ENCODE data around the gene GJB5. TPM values are rescaled to one million over a fixed set of nuclear protein-coding genes. Genes with fewer than 3 reads are reported as not detected.

Gene GJB5
- total and polyA plus RNA-seq, 2 donors (not counting 1 experiment from before 2014, with no cell fraction given), result not detected

GRCh38 chr1:34800214-34800613, 45.4 kb downstream of the GJB5 start:
- Histone ChIP-seq H3K4me1 (ENCODE audit: control insufficient read depth in 2 of 2, insufficient read depth in 2 of 2, low read length in 2 of 2) (no peaks in the 10 kb centered on the region), H3K27me3 (replicated peaks in 1 of 4; ENCODE audit: control extremely low read depth in 1 of 4, control insufficient read depth in 3 of 4, insufficient read depth in 4 of 4, low read length in 3 of 4) (peaks cover 0 to 6% (median 0%) of the 10 kb centered on the region in 4 experiments), H4K20me1 (ENCODE audit: control insufficient read depth, insufficient read depth, low read length, poor library complexity, severe bottlenecking) (no peaks in the 10 kb centered on the region), H3K9ac (ENCODE audit: low read length) (no peak overlapping the region), H3K36me3 (replicated peaks in 1 of 2; ENCODE audit: control extremely low read depth in 1 of 2, control insufficient read depth in 1 of 2, extremely low read depth in 1 of 2, insufficient read depth in 2 of 2, low read length in 1 of 2) (no peaks in the 10 kb centered on the region), H3K4me2 (replicated peaks; ENCODE audit: low read depth, low read length, poor library complexity, severe bottlenecking) (no peak overlapping the region), H3K9me3 (ENCODE audit: control extremely low read depth in 1 of 3, control insufficient read depth in 2 of 3, insufficient read depth in 1 of 3, low read length in 2 of 3) (peaks cover 0 to 3% (median 0%) of the 10 kb centered on the region in 3 donors), H3K79me2 (ENCODE audit: control insufficient read depth, insufficient read depth, low read length) (no peaks in the 10 kb centered on the region), H3K4me3 (ENCODE audit: control extremely low read depth in 1 of 5, extremely low read depth in 1 of 5, insufficient read depth in 1 of 5, low read depth in 2 of 5, low read length in 4 of 5) (no peak overlapping the region), H3K27ac (ENCODE audit: low read length in 2 of 2) (no peak overlapping the region), H2AFZ (ENCODE audit: insufficient read depth, low read depth, low read length, poor library complexity, severe bottlenecking) (no peak overlapping the region)
- ChIA-PET POLR2A (no interaction called here), CTCF (no interaction called here)
- no peak for TF ChIP-seq EZH2 (IDR thresholded peaks at IDR 0.05; ENCODE audit: borderline replicate concordance, insufficient read depth, low read depth, low read length, poor library complexity, severe bottlenecking)
- TF ChIP-seq CTCF (IDR thresholded peaks at IDR 0.05), result no peak
- Mint-ChIP-seq H3K9me3 (ENCODE audit: insufficient read depth) (no peaks in the 10 kb centered on the region), H3K4me3 (no peak overlapping the region), H3K27me3 (peaks cover 7% of the 10 kb centered on the region), H3K4me1 (peaks cover 6% of the 10 kb centered on the region), H3K27ac (no peak overlapping the region)
- DNase-seq, result no peak
- ATAC-seq (ENCODE audit: low read depth), result no peak
- no CpG with 5 or more reads among the region's 6 CpGs for WGBS (ENCODE audit: insufficient coverage)
- intact Hi-C loops (cut with micrococcal nuclease), result no loop called here

GRCh38 chr1:34803770-34804169, 48.9 kb downstream of the GJB5 start:
- POLR2A ChIA-PET, result no interaction called here
- Histone ChIP-seq H3K4me2 (replicated peaks; ENCODE audit: low read depth, low read length, poor library complexity, severe bottlenecking) (no peak overlapping the region), H3K4me1 (ENCODE audit: control insufficient read depth in 2 of 2, insufficient read depth in 2 of 2, low read length in 2 of 2) (no peaks in the 10 kb centered on the region), H3K36me3 (replicated peaks in 1 of 2; ENCODE audit: control extremely low read depth in 1 of 2, control insufficient read depth in 1 of 2, extremely low read depth in 1 of 2, insufficient read depth in 2 of 2, low read length in 1 of 2) (no peaks in the 10 kb centered on the region), H3K9me3 (ENCODE audit: control extremely low read depth in 1 of 3, control insufficient read depth in 2 of 3, insufficient read depth in 1 of 3, low read length in 2 of 3) (peaks cover 0 to 3% (median 0%) of the 10 kb centered on the region in 3 donors), H3K79me2 (ENCODE audit: control insufficient read depth, insufficient read depth, low read length) (no peaks in the 10 kb centered on the region), H3K27ac (ENCODE audit: low read length in 2 of 2) (no peak overlapping the region), H3K9ac (ENCODE audit: low read length) (no peak overlapping the region), H2AFZ (ENCODE audit: insufficient read depth, low read depth, low read length, poor library complexity, severe bottlenecking) (no peak overlapping the region), H3K27me3 (replicated peaks in 1 of 4; ENCODE audit: control extremely low read depth in 1 of 4, control insufficient read depth in 3 of 4, insufficient read depth in 4 of 4, low read length in 3 of 4) (peaks cover 0 to 6% (median 0%) of the 10 kb centered on the region in 4 experiments), H3K4me3 (ENCODE audit: control extremely low read depth in 1 of 5, extremely low read depth in 1 of 5, insufficient read depth in 1 of 5, low read depth in 2 of 5, low read length in 4 of 5) (no peak overlapping the region), H4K20me1 (ENCODE audit: control insufficient read depth, insufficient read depth, low read length, poor library complexity, severe bottlenecking) (no peaks in the 10 kb centered on the region)
- CTCF ChIA-PET, result interaction anchor here (1.1 kb wide), 1 partner anchor 13 kb away, joined by 3 read pairs; no protein-coding TSS in a partner anchor
- Mint-ChIP-seq H3K4me3 (no peak overlapping the region), H3K27me3 (no peaks in the 10 kb centered on the region), H3K9me3 (ENCODE audit: insufficient read depth) (no peaks in the 10 kb centered on the region), H3K4me1 (no peaks in the 10 kb centered on the region), H3K27ac (no peak overlapping the region)
- ATAC-seq (ENCODE audit: low read depth), result no peak
- TF ChIP-seq EZH2 (IDR thresholded peaks at IDR 0.05; ENCODE audit: borderline replicate concordance, insufficient read depth, low read depth, low read length, poor library complexity, severe bottlenecking) (no peak), CTCF (IDR thresholded peaks at IDR 0.05) (no peak)
- WGBS (ENCODE audit: insufficient coverage), result 100% methylated on average over 2 of the region's 3 CpGs
- no peak for DNase-seq
- intact Hi-C loops (cut with micrococcal nuclease), result no loop called here

Measured in B cell (primary cell).